GM12878 (cell line): Measurements from ENCODE around the gene RCHY1.

Experiments used
- CTCF ChIP-seq, 3 experiments: IDR thresholded peaks in 2 of 3; conservative IDR thresholded peaks in 1 of 3; 2 replicates each; pipeline ENCODE4 v1.5.1; 2011; ENCODE audit warnings: low read depth in 3 of 3, low read length in 3 of 3, mild to moderate bottlenecking in 3 of 3, control low read depth in 2 of 3, moderate library complexity in 2 of 3, inconsistent platforms in 1 of 3, mixed read lengths in 1 of 3; ENCODE audit not compliant: control insufficient read depth in 2 of 3, insufficient read depth in 1 of 3; ENCODE audit errors: extremely low read depth in 1 of 3
- EGR1 ChIP-seq, 2 experiments: IDR thresholded peaks; 1 replicate in 1 of 2; 2 replicates in 1 of 2; pipeline ENCODE4 v1.6.1; 2011 to 2012; ENCODE audit warnings: low read depth in 2 of 2, low read length in 2 of 2, borderline replicate concordance in 1 of 2, mild to moderate bottlenecking in 1 of 2, moderate library complexity in 1 of 2
- HDAC6 ChIP-seq: fragments of 200-600 bp; sonication (generic); IDR thresholded peaks from one replicate; pipeline ENCODE4 v1.8.0; 2017; ENCODE audit warnings: antibody characterized with exemption; ENCODE audit not compliant: unreplicated experiment
- NR2C2 ChIP-seq: IDR thresholded peaks from 2 replicates; pipeline ENCODE4 v1.6.1; 2011; ENCODE audit warnings: borderline replicate concordance, low read depth; ENCODE audit not compliant: control insufficient read depth, insufficient read length
- POLR2A ChIP-seq: IDR thresholded peaks from 2 replicates; pipeline ENCODE4 v1.6.1; 2011; ENCODE audit warnings: low read depth, mild to moderate bottlenecking, low read length
- RFX5 ChIP-seq: IDR thresholded peaks from 2 replicates; pipeline ENCODE4 v1.6.1; 2011; ENCODE audit warnings: low read depth, low read length, improper control_type of control experiment
- SMC3 ChIP-seq: IDR thresholded peaks from 2 replicates; pipeline ENCODE4 v1.6.1; 2011; ENCODE audit warnings: low read length, improper control_type of control experiment, borderline replicate concordance
- TAF1 ChIP-seq: IDR thresholded peaks from 2 replicates; pipeline ENCODE4 v1.6.1; 2011; ENCODE audit warnings: mild to moderate bottlenecking, low read depth, low read length, borderline replicate concordance
- TF ChIP-seq, protein P1 (sequence below): fragments of 450-650 bp; IDR thresholded peaks from 2 replicates; pipeline ENCODE4 v1.6.1; 2017; ENCODE audit warnings: mild to moderate bottlenecking

DNA sequence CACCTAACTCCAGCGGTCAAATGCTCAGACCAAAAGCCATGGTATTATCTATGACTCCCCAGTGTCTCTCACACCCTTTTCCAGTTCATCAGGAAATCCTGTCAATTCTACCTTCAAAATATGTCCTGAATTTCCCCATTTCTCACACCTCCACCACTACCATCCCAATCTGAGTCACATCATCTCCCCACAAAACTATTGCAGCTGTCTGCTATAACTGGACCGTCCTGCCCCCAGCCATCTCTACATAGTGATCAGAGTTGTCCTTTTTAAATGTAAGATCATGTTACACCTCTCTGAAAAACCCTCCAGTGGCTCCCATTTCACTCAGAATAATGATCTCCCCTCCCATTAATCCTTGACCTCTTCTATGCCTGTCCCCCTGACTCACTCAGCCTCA is 34.8 kb upstream of the RCHY1 start:
- no peak for TF ChIP-seq CTCF (IDR thresholded peaks at IDR 0.05 in 2 of 3, conservative IDR thresholded peaks at IDR 0.05 in 1 of 3; ENCODE audit: control insufficient read depth in 2 of 3, extremely low read depth in 1 of 3, insufficient read depth in 1 of 3, low read depth in 3 of 3, low read length in 3 of 3)
- no peak for TF ChIP-seq POLR2A
- TF ChIP-seq RFX5: no peak
- TF ChIP-seq HDAC6: no peak
- TF ChIP-seq TAF1: no peak
- no peak for TF ChIP-seq EGR1 (IDR thresholded peaks at IDR 0.05; ENCODE audit: borderline replicate concordance in 1 of 2, low read depth in 2 of 2, low read length in 2 of 2)
- no peak for TF ChIP-seq SMC3
- TF ChIP-seq NR2C2: no peak
- TF ChIP-seq, protein P1, sequence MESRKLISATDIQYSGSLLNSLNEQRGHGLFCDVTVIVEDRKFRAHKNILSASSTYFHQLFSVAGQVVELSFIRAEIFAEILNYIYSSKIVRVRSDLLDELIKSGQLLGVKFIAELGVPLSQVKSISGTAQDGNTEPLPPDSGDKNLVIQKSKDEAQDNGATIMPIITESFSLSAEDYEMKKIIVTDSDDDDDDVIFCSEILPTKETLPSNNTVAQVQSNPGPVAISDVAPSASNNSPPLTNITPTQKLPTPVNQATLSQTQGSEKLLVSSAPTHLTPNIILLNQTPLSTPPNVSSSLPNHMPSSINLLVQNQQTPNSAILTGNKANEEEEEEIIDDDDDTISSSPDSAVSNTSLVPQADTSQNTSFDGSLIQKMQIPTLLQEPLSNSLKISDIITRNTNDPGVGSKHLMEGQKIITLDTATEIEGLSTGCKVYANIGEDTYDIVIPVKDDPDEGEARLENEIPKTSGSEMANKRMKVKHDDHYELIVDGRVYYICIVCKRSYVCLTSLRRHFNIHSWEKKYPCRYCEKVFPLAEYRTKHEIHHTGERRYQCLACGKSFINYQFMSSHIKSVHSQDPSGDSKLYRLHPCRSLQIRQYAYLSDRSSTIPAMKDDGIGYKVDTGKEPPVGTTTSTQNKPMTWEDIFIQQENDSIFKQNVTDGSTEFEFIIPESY: no peak
